ENCODE data around the gene RSKR. TPM values are rescaled to one million over a fixed set of nuclear protein-coding genes. Genes with fewer than 3 reads are reported as not detected.

Gene RSKR
- total and polyA plus RNA-seq, 9 of the 15 experiments (the other 6 are each of a cell fraction or from before 2014, with no cell fraction given), result 1.4 to 42.3 (median 16.2) TPM

DNA sequence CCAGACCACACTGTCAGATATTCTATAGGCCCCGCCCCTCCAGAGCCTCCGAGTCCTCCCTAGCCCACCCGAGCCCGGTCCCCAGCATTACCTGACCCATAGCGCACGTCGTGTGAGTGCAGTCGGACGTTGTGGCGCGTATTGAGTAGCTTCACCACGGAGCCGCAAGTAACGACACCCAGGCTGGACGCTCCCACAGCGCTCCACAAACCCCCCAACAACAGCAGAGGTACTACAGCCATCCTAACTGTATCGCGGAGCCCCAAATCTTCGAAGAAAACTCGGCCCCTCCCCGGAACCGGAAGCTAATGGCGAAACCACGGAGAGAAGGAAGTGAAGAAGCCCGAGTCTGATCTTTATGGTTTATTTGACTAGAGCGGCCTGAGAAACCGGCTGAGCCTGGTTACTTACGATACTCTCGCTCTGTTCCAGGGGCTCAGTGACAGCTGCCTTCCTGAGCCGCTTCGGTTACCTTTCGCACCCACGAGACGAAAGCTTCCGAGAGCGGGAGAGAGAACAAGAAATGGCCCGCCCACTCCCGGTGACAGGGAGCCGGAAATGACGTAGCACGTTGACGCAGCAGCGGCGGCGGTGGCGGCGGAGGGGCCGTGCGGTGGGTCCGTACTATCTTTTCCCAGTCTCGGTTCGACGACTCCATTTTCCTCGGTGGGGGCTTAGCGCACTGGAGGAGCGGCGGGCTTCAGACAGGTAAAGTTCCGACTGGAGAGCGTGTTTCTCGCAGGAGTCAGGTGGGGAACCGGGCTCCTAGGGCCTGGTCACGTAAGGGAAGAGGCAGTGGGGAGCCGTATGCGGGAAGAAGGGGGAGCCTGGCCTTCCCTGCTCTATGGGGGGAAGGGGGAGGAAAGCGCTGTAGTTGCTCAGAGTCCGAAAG is 47.9 kb upstream of the RSKR start, which contains the start of the genes SDF2 and SUPT6H (continued):
- TF ChIP-seq NR2C2 (CRISPR knock-in tag; IDR thresholded peaks at IDR 0.05) (peak; percentile 50; the same call in 1 of the 2 replicates), NR2C2 (tag; IDR thresholded peaks at IDR 0.05) (peak; percentile 70; the same call in 1 of the 2 replicates), ELF4 (CRISPR knock-in tag; IDR thresholded peaks at IDR 0.05) (peak; percentile 64; the same call in 1 of the 2 replicates), HCFC1 (IDR thresholded peaks at IDR 0.05; ENCODE audit: low read depth, low read length) (peak; percentile 59), ZNF384 (IDR thresholded peaks at IDR 0.05; ENCODE audit: low read depth, low read length) (0 out of 2 replicates have a peak, but pooled peaks have one; percentile 3), SMAD4 (CRISPR knock-in tag; conservative IDR thresholded peaks at IDR 0.05) (no peak), EGR1 (conservative IDR thresholded peaks at IDR 0.05) (peak; percentile 92), HOXB6 (CRISPR knock-in tag; IDR thresholded peaks at IDR 0.05; ENCODE audit: borderline replicate concordance) (no peak), ZFP36 (IDR thresholded peaks at IDR 0.05; ENCODE audit: low read depth, low read length, partially characterized antibody) (no peak), GTF2E2 (tag; IDR thresholded peaks at IDR 0.05) (peak; percentile 70; the same call in 1 of the 2 replicates), SMARCE1 (IDR thresholded peaks at IDR 0.05) (peak; percentile 37; the same call in 1 of the 2 replicates), ZBTB17 (CRISPR knock-in tag; IDR thresholded peaks at IDR 0.05) (peak; percentile 81), ZNF143 (CRISPR knock-in tag; IDR thresholded peaks at IDR 0.05) (no peak), XRCC5 (IDR thresholded peaks at IDR 0.05; ENCODE audit: low read depth, low read length) (peak; percentile 84; the same call in 1 of the 2 replicates)
- TF ChIP-seq, protein P1, sequence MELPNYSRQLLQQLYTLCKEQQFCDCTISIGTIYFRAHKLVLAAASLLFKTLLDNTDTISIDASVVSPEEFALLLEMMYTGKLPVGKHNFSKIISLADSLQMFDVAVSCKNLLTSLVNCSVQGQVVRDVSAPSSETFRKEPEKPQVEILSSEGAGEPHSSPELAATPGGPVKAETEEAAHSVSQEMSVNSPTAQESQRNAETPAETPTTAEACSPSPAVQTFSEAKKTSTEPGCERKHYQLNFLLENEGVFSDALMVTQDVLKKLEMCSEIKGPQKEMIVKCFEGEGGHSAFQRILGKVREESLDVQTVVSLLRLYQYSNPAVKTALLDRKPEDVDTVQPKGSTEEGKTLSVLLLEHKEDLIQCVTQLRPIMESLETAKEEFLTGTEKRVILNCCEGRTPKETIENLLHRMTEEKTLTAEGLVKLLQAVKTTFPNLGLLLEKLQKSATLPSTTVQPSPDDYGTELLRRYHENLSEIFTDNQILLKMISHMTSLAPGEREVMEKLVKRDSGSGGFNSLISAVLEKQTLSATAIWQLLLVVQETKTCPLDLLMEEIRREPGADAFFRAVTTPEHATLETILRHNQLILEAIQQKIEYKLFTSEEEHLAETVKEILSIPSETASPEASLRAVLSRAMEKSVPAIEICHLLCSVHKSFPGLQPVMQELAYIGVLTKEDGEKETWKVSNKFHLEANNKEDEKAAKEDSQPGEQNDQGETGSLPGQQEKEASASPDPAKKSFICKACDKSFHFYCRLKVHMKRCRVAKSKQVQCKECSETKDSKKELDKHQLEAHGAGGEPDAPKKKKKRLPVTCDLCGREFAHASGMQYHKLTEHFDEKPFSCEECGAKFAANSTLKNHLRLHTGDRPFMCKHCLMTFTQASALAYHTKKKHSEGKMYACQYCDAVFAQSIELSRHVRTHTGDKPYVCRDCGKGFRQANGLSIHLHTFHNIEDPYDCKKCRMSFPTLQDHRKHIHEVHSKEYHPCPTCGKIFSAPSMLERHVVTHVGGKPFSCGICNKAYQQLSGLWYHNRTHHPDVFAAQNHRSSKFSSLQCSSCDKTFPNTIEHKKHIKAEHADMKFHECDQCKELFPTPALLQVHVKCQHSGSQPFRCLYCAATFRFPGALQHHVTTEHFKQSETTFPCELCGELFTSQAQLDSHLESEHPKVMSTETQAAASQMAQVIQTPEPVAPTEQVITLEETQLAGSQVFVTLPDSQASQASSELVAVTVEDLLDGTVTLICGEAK (IDR thresholded peaks at IDR 0.05), result peak; percentile 97
- TF ChIP-seq, protein P1 (CRISPR knock-in tag; IDR thresholded peaks at IDR 0.05), result no peak
- TF ChIP-seq, protein P2, sequence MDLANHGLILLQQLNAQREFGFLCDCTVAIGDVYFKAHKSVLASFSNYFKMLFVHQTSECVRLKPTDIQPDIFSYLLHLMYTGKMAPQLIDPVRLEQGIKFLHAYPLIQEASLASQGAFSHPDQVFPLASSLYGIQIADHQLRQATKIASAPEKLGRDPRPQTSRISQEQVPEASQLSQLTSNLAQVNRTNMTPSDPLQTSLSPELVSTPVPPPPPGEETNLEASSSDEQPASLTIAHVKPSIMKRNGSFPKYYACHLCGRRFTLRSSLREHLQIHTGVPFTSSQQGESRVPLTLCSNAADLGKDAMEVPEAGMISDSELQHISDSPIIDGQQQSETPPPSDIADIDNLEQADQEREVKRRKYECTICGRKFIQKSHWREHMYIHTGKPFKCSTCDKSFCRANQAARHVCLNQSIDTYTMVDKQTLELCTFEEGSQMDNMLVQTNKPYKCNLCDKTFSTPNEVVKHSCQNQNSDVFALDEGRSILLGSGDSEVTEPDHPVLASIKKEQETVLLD (IDR thresholded peaks at IDR 0.05), result peak; percentile 95

Measured in K562 (cell line).